Right cardiac atrium (tissue), 5 donors: Measurements from ENCODE around the gene TSPAN16. TPM values are rescaled to one million over a fixed set of nuclear protein-coding genes. Genes with fewer than 3 reads are reported as not detected.
"Not testable (repeated sequence)": the region's sequence is repeated elsewhere in the genome, so short reads cannot be mapped to it uniquely, and the experiment has no call there.

Experiments
- ATAC-seq, 2 donors: fragments of 200-7000 bp; cut with Tn5 transposase; one replicate each; pipeline versions ENCODE4 v1.8.0 to v1.9.1; 2020; ENCODE audit warnings: moderate library complexity in 2 of 2, mild to moderate bottlenecking in 1 of 2
- DNase-seq, 3 donors: peaks; one replicate each; pipeline ENCODE4 v3.0.0-alpha.2; 2020
- H3K27ac ChIP-seq: one replicate; pipeline ENCODE4 v1.5.1; 2013; ENCODE audit warnings: mild to moderate bottlenecking, low read length, control low read depth, moderate library complexity
- H3K27me3 ChIP-seq: one replicate; pipeline ENCODE4 v1.6.1; 2013; ENCODE audit not compliant: control insufficient read depth, insufficient read depth
- H3K4me1 ChIP-seq: one replicate; pipeline ENCODE4 v1.6.1; 2013; ENCODE audit warnings: low read length; ENCODE audit not compliant: control insufficient read depth, insufficient read depth
- H3K4me3 ChIP-seq: one replicate; pipeline ENCODE4 v1.5.1; 2013; ENCODE audit warnings: low read length, control low read depth
- H3K9me3 ChIP-seq: one replicate; pipeline ENCODE4 v1.6.1; 2013; ENCODE audit warnings: low read length; ENCODE audit not compliant: control insufficient read depth
- WGBS: extraction: QIAGEN DNeasy Blood & Tissue Kit; methylation state at CpG from one replicate; pipeline ENCODE4 v1.1.7; 2013; 5-methylcytosine and 5-hydroxymethylcytosine counted together
- intact Hi-C, 4 donors: fragments of 100-400 bp; cut with DNase I; formaldehyde crosslinking; loops; one replicate each; pipeline versions ENCODE4 v1.11.0 to v1.14.0; 2022 to 2023
- polyA plus RNA-seq: library from polyadenylated mRNA; stranded (reverse); fragments of 200-250 nt; gene quantifications from one replicate; pipeline ENCODE4 v1.2.3, GENCODE V29; 2013
- total RNA-seq, 4 donors: library from RNA; stranded (reverse); fragmentation: NEBNext Ultra II Directional; extraction: Animal tissue kit (Norgen Biotek cat#: 25700); gene quantifications; one replicate each; pipeline ENCODE4 v1.2.1, GENCODE V29; 2021
- donor health status: healthy with polysubstance abuse.
- donor health status: DM: no; HTN: yes; CAD: no.
- donor health status: DM: no; HTN: no; CAD: no.
- donor health status: DM: no; HTN: yes; CAD: no; lungs with severe emphysema.
- donor health status: DM: yes; HTN: yes; CAD: no.

TSPAN16 gene
- total and polyA plus RNA-seq, 5 donors = not detected

DNA sequence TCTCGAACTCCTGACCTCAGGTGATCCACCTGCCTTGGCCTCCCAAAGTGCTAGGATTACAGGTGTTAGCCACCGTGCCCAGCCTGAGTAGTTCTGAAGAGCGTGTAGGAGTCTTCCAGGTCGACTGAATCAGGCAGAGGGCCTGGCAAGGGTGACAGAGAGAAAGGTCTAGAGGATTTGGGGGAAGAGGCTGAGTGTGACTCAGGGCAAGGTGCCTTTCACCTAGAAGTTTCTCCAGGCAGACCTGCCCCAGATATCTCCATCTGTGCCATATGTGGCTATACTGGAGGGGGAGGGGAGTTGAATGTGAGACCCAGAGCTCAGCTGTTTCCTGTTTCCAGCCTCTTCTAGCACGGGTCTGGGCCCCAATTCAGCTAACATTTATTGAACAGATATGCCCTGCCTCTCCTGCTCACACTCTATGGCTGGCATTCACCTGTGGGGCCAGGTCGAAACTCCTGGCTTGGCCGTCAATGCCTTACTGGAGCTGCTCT lies 51.6 kb downstream of the TSPAN16 start:
- ATAC-seq = no peak
- WGBS = 79% methylated on average over 7 of the region's 7 CpGs
- intact Hi-C loops = no loop called here

GRCh38 chr19:11349171-11349570 lies 53.2 kb downstream of the TSPAN16 start:
- no peak overlapping the region for H3K27ac ChIP-seq
- no peak for ATAC-seq
- 94% methylated on average over 4 of the region's 4 CpGs for WGBS
- no peaks in the 10 kb centered on the region for H3K9me3 ChIP-seq
- H3K4me3 ChIP-seq = no peak overlapping the region
- no peak for DNase-seq
- H3K27me3 ChIP-seq = no peaks in the 10 kb centered on the region
- H3K4me1 ChIP-seq = peaks cover 7% of the 10 kb centered on the region
- intact Hi-C loops = no loop called here

More for the DNA sequence above, 51.6 kb downstream of the TSPAN16 start:
- H3K9me3 ChIP-seq = no peaks in the 10 kb centered on the region
- peaks cover 7% of the 10 kb centered on the region for H3K4me1 ChIP-seq
- DNase-seq = no peak
- no peak overlapping the region for H3K27ac ChIP-seq
- H3K4me3 ChIP-seq = no peak overlapping the region
- no peaks in the 10 kb centered on the region for H3K27me3 ChIP-seq

DNA sequence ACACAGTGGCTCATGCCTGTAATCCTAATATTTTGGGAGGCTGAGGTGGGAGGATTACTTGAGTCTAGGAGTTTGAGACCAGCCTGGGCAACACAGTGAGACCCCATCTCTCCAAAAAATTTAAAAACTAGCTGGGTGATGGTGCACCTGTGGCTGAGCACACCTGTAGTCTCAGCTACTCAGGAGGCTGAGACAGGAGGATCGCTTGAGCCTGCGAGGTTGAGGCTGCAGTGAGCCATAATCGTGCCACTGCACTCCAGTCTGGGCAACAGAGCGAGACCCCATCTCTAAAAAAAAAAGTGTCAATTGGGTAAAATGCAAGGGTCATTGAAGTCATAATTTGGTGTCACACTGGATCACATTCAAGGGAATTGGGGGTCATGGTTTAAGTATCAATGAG lies 58.1 kb downstream of the TSPAN16 start:
- intact Hi-C loops, H3K27me3 ChIP-seq, H3K4me3 ChIP-seq, DNase-seq, H3K9me3 ChIP-seq, H3K4me1 ChIP-seq, ATAC-seq, H3K27ac ChIP-seq: not testable (repeated sequence)
- WGBS = 97% methylated on average over 4 of the region's 4 CpGs

GRCh38 chr19:11355160-11356073 lies 59.5 kb downstream of the TSPAN16 start, which contains the start of gene PLPPR2:
PLPPR2 (plus strand) TSS chr19:11355432; CDS start chr19:11357674, 2,242 bp downstream.
- ATAC-seq (peak; percentile 95 to 96), DNase-seq (peak; percentile 98 to 99 (median 98))
- 3% methylated on average over 62 of the region's 62 CpGs for WGBS
- H3K4me1 ChIP-seq = peaks cover 10% of the 10 kb centered on the region
- no peaks in the 10 kb centered on the region for H3K9me3 ChIP-seq
- H3K27me3 ChIP-seq = no peaks in the 10 kb centered on the region
- peak within 1 kb of the TSS; percentile 45 for H3K27ac ChIP-seq
- peak within 1 kb of the TSS; percentile 83 for H3K4me3 ChIP-seq
- intact Hi-C loops = no loop called here

DNA sequence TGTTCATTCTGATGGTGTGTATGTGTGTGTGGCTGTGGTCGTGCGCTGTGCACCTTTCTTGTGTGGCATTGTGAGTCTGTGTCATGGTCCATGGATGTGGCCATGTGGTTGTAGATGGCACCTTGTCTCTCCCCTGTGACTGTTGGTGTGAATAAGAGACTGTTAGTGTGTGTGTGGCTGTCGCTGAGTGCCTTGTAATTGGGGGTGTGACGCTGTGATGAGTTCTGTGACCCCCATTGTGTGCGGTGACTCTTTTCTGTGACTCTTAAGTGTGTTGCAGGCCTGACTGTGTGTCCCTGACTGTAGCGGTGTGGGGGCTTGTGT lies 60.1 kb downstream of the TSPAN16 start:
- Histone ChIP-seq H3K27me3 (no peaks in the 10 kb centered on the region), H3K4me3 (peak overlapping the region; percentile 83), H3K9me3 (no peaks in the 10 kb centered on the region), H3K4me1 (peaks cover 10% of the 10 kb centered on the region), H3K27ac (no peak overlapping the region)
- ATAC-seq (no peak), DNase-seq (no peak)
- intact Hi-C loops = no loop called here
- WGBS = 81% methylated on average over 6 of the region's 6 CpGs

GRCh38 chr19:11356676-11357550 lies 61.0 kb downstream of the TSPAN16 start:
- 80% methylated on average over 11 of the region's 11 CpGs for WGBS
- H3K27ac ChIP-seq = no peak overlapping the region
- intact Hi-C loops = no loop called here

DNA sequence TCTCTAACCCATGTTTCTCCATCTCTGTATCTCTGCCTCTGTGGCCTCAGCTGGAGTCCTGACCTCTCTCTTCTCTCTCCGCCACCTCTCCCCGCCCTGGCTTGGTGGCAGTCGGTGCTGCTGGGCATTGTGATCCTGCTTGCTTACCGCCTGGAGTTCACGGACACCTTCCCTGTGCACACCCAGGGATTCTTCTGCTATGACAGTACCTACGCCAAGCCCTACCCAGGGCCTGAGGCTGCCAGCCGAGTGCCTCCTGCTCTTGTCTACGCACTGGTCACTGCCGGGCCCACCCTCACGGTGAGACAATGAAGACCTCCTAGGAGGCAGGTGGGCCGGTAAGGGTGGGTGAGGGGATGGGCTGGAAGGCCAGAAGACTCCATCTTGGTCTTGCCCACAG lies 63.5 kb downstream of the TSPAN16 start:
- WGBS = 89% methylated on average over 11 of the region's 11 CpGs
- no peak overlapping the region for H3K4me3 ChIP-seq
- peak in 1 of 3 donors; percentile 47 for DNase-seq
- no peaks in the 10 kb centered on the region for H3K9me3 ChIP-seq
- H3K27ac ChIP-seq = no peak overlapping the region
- peaks cover 10% of the 10 kb centered on the region for H3K4me1 ChIP-seq
- ATAC-seq = no peak
- intact Hi-C loops = no loop called here
- no peaks in the 10 kb centered on the region for H3K27me3 ChIP-seq

More at GRCh38 chr19:11356676-11357550, 61.0 kb downstream of the TSPAN16 start:
- no peaks in the 10 kb centered on the region for H3K27me3 ChIP-seq
- H3K9me3 ChIP-seq = no peaks in the 10 kb centered on the region
- H3K4me1 ChIP-seq = peaks cover 10% of the 10 kb centered on the region
- H3K4me3 ChIP-seq = no peak overlapping the region
- DNase-seq (peak in 1 of 3 donors; percentile 58), ATAC-seq (no peak)

- Histone ChIP-seq H3K4me3 (no peak overlapping the region), H3K27ac (no peak overlapping the region), H3K4me1 (peaks cover 4% of the 10 kb centered on the region), H3K27me3 (no peaks in the 10 kb centered on the region), H3K9me3 (no peaks in the 10 kb centered on the region)
- ATAC-seq (peak; percentile 41 to 47), DNase-seq (peak; percentile 59 to 78 (median 73))
- intact Hi-C loops = no loop called here
- WGBS = 59% methylated on average over 43 of the region's 43 CpGs
Measured at GRCh38 chr19:11361037-11361770, 65.2 kb downstream of the TSPAN16 start.

GRCh38 chr19:11361771-11362731 lies 66.1 kb downstream of the TSPAN16 start:
- WGBS = 80% methylated on average over 35 of the region's 35 CpGs
- no peaks in the 10 kb centered on the region for H3K27me3 ChIP-seq
- DNase-seq (peak in 1 of 3 donors; percentile 53), ATAC-seq (no peak)
- H3K27ac ChIP-seq = no peak overlapping the region
- intact Hi-C loops = no loop called here
- H3K4me3 ChIP-seq = no peak overlapping the region
- no peaks in the 10 kb centered on the region for H3K4me1 ChIP-seq
- no peaks in the 10 kb centered on the region for H3K9me3 ChIP-seq
